IPS-11a (cell line): Measurements from ENCODE around the gene RMI1.

Source experiments
- H3K4me3 ChIP-seq: one replicate; pipeline ENCODE4 v1.5.1; 2013; ENCODE audit warnings: low read depth, low read length, control low read depth

RMI1 gene

DNA sequence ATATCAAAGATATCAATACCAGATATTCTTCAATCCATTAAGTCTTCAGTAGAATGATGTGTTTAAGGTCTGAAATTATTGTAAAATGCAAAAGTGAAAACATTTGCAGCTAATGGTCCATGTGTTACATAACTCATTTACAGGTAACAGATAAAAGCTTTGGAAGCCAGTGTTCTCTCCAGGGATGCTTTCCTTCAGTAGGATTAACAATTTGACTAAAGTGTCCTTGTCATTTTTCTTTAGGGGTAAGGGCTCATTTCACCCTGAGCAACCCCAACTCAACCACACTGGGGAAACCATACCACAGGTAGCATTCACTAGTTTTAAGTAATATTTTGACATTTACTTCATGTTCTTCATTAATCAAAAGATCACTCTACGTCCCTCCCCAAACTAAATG, 13.5 kb upstream of the RMI1 start:
- H3K4me3 ChIP-seq = no peak overlapping the region

DNA sequence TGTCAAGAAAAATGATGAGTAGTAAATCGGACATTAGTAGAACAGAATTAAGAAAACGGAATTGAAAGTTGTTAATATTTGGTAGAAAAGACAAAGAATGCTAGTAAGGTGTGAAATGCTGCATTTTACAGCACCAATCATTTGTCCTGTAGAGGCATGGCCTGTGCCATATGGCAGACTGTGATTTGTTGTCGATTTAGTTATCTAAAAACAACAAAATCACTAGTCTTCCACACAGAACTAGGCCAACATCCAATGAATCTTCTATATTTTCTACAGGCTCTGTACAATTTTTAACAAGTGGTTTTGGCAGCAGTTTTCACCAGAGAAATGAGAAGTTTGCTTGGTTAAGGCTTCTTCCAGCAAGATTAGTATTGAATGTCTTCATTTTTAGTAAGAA, 11.0 kb upstream of the RMI1 start:
- no peak overlapping the region for H3K4me3 ChIP-seq

GRCh38 chr9:83971485-83971884, 9.1 kb upstream of the RMI1 start:
- no peak overlapping the region for H3K4me3 ChIP-seq

- no peak overlapping the region for H3K4me3 ChIP-seq
These were observed 8.3 kb upstream of the RMI1 start for GRCh38 chr9:83972286-83972685.

DNA sequence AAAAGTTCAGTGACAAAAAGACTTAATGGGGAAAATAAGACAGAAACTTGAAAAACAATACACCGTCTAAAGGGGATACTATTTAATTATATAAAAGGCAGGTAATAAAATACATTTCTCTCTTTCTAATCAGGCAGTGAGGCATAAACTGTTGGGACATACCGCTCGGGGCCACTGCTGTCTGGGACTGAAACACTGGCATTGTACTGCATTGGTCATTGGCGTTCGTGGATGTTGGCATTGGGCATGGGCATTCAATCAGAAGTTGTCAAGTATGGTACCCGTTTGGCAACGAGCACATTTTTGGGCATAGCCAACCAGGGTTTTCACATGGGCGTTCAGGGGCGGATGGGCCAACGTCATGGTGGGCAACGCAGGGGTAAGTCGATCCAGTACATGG, 5.3 kb upstream of the RMI1 start:
- no peak overlapping the region for H3K4me3 ChIP-seq

- H3K4me3 ChIP-seq = no peak overlapping the region
These were observed 4.2 kb upstream of the RMI1 start for GRCh38 chr9:83976372-83976771.

- no peak overlapping the region for H3K4me3 ChIP-seq
These were observed 3.4 kb upstream of the RMI1 start for GRCh38 chr9:83977196-83977595.

DNA sequence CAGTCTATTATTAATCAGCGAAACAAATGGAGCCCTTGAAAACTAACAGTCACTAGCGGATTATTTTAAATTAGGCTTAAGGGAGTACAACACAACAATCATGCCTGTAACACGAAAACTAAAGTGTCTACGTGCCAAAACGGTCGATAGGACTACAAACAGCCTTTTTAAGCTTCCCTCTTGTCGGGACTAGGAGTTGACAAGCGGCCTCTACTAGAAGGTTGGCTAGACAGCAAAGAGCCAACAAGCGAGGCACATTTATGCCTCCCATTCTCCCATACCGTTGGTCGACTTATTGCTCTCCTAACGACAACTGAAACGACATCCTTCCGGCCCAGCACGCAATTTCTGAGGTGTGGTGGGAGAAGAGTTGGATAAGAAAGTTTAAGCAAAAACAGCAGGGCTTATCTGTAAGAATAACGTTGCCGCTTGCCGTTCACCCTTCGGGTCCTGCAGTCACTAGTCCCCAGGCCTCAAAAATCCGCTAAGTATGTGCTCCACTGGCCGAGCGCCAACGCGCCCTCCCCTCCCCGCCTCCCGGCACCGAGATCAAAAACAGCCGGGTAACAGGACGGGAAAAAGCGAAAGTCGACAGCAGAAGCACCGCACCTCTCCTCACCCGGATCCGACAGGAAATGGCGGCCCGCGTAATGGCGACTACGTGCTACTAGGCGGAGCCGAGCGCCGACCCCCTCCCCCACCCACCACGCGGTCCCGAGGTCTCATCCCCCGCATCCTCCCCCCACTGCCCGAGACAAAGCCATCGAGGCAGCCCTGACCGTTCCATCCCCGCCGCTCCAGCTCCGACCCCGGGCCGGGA, 1.4 kb upstream of the RMI1 start:
- H3K4me3 ChIP-seq = peak overlapping the region; percentile 91

- H3K4me3 ChIP-seq = peak within 1 kb of the TSS; percentile 91
These were observed 702 bp upstream of the RMI1 start, which contains the start of gene HNRNPK for GRCh38 chr9:83979812-83980394. HNRNPK (minus strand) TSS chr9:83980215; CDS start chr9:83978252, 1,963 bp downstream.

- H3K4me3 ChIP-seq = peak overlapping the region; percentile 91
These were observed 694 bp downstream of the RMI1 start for GRCh38 chr9:83981126-83981871.

DNA sequence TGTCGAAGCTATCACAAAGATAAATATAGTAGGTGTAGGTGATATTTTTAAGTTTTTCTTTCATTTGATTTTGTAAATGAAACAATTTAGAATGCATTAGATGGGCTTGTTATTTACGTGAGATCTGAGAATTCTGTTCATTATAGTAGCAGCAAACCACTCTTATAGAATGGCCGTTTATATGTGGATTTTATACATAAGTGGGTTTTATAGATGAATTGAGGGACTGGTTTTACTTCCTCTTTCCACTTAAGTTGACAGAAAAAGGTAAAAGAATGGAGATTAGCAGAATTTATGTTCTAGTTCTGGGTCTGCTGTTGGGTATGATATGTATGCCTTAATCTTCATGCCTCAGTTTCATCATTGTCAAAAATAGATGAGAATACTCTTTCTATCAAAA, 5.6 kb downstream of the RMI1 start:
- H3K4me3 ChIP-seq = no peak overlapping the region

DNA sequence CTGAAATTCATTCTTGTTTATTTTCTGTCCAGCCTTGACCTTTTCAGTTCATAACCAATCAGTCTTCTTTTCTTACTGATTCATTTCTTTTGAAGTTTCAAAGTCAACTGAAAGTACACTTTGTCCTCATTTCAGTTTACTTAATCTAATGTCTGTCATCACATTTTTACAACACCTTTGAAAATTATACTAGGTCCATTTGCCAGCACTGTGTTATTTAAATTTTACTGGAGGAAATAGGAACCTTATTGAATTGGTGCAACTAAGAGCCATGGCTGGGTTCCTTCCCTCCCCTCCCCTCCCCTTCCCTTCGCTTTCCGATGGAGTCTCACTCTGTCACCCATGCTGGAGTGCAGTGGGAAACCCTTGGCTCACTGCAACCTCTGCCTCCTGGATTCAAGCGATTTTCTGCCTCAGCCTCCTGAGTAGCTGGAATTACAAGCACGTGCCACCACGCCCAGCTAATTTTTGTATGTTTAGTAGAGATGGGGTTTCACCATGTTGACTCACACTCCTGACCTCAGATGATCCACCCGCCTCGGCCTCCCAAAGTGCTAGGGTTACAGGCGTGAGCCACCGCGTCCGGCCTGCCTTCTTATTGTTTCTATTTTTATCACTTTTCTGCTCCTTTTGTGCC, 6.3 kb downstream of the RMI1 start:
- H3K4me3 ChIP-seq = no peak overlapping the region

GRCh38 chr9:83987402-83987791, 6.8 kb downstream of the RMI1 start:
- H3K4me3 ChIP-seq = no peak overlapping the region

GRCh38 chr9:83988411-83988810, 7.8 kb downstream of the RMI1 start:
- no peak overlapping the region for H3K4me3 ChIP-seq

GRCh38 chr9:83991355-83991754, 10.8 kb downstream of the RMI1 start:
- no peak overlapping the region for H3K4me3 ChIP-seq

GRCh38 chr9:83992407-83992806, 11.8 kb downstream of the RMI1 start:
- no peak overlapping the region for H3K4me3 ChIP-seq

DNA sequence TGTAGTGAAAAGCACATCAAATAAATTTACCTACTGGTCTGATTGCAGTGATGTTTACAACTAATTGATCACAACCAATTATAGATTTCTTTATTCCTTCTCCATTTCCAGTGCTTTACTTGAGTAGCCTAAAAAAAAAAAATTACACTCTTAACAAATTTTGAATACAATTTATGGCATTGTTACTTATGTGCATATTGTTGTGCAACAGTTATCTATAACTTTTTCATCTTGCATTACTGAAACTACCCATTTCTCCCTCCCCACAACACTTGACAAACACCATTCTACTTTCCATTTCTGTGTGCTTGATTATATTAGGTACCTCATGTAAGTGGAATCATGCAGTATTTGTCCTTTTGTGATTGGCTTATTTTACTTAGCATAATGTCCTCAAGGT, 12.3 kb downstream of the RMI1 start:
- no peak overlapping the region for H3K4me3 ChIP-seq

DNA sequence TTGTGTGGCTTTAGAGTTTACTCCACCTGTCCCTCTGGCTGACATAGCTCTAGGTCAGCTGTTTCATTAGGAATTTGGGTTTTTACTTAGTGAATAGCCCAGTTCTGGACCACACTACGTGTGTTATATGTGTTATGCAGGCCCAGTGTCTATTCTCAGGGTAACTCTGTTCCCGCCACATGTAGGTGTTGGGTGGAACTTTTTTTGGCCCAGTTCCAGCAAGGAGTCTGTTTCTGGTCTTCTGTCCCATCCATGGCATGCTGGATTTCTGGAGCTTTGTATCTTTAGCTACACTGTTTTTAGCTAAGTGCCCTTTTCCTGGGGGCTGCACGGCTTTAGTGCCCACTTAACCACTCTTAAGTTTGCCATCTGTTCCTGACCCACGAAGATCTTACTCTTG, 15.5 kb downstream of the RMI1 start:
- H3K4me3 ChIP-seq = no peak overlapping the region

DNA sequence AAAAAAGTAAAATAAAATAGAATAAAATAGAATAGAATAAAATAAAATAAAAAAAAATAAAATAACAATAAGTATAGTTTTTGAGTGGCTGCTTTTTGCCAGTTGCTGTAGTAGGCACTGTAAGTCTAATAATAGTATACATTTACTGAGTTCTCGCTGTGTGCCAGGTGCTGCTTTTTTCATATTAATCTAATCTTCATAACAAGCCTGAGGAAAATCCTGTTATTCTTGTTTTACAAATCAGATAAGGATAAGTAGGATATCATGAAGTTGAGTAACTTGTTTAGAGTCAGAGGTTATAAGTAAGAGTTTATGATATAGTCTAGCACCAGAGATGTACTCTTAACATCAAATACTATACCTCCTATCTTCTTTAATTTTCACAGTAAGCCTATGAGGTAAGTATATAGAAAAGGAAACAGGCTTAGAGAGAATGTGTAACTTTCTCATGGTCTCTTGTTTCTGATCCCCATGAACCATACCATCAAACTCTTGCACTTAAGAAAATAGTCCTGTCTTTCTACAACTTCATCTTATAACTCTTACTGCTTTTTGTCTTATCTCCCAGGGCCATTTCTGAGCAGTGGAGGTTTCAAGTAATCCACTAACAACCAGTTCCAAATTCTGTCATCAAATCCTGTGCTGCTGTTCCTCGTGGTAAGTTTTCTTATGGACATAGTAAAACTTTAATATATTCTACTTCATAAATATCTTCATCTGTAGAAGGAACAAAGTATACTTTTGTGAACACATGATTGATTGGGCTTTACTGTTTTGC, 18.7 kb downstream of the RMI1 start:
- H3K4me3 ChIP-seq = no peak overlapping the region

GRCh38 chr9:84000186-84000585, 19.6 kb downstream of the RMI1 start:
- no peak overlapping the region for H3K4me3 ChIP-seq

DNA sequence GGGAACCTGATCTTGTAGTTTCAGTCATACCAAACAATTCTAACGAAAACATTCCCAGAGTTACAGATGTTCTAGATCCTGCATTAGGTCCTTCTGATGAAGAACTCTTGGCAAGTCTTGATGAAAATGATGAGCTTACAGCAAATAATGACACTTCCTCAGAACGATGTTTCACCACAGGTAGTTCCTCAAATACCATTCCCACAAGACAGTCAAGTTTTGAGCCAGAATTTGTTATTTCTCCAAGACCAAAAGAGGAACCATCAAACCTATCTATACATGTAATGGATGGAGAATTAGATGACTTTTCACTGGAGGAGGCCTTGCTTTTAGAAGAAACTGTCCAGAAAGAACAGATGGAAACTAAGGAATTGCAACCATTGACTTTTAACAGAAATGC, 21.0 kb downstream of the RMI1 start:
- H3K4me3 ChIP-seq = no peak overlapping the region
